Suprapubic skin (tissue), 3 donors: Measurements from ENCODE around the gene GPR160.

Source experiments
- POLR2A ChIP-seq, 2 donors: fragments of 450-650 bp; IDR thresholded peaks; one replicate each; pipeline ENCODE4 v1.6.1; 2017; ENCODE audit warnings: antibody characterized with exemption in 2 of 2, mild to moderate bottlenecking in 2 of 2, moderate library complexity in 2 of 2
- TF ChIP-seq, protein P1 (sequence below), 2 donors: fragments of 200-600 bp in 1 of 2; fragments of 450-650 bp in 1 of 2; sonication (generic) in 1 of 2; IDR thresholded peaks; one replicate each; pipeline ENCODE4 v1.5.1; 2016 to 2019; ENCODE audit warnings: antibody characterized with exemption in 2 of 2, mild to moderate bottlenecking in 1 of 2, moderate library complexity in 1 of 2

DNA sequence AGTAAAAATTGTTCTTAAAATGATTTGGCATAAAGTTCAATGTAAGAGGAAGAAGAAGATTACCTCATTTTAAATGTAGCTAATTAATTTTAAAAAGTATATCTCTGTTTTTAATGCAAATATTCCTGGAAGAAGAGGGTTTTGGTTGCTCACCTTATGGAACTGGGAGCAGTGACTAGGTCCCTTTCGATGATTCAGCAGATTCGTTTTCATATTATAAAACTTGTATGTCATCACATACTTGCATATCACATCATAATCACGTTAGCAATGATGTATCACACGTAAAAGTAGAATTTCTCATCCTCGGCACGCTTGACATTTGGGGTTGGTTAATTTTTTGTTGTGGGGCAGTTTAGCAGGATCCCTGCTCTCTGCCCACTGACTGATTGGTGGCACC, 47.6 kb downstream of the GPR160 start:
- TF ChIP-seq, protein P1, sequence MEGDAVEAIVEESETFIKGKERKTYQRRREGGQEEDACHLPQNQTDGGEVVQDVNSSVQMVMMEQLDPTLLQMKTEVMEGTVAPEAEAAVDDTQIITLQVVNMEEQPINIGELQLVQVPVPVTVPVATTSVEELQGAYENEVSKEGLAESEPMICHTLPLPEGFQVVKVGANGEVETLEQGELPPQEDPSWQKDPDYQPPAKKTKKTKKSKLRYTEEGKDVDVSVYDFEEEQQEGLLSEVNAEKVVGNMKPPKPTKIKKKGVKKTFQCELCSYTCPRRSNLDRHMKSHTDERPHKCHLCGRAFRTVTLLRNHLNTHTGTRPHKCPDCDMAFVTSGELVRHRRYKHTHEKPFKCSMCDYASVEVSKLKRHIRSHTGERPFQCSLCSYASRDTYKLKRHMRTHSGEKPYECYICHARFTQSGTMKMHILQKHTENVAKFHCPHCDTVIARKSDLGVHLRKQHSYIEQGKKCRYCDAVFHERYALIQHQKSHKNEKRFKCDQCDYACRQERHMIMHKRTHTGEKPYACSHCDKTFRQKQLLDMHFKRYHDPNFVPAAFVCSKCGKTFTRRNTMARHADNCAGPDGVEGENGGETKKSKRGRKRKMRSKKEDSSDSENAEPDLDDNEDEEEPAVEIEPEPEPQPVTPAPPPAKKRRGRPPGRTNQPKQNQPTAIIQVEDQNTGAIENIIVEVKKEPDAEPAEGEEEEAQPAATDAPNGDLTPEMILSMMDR (IDR thresholded peaks at IDR 0.05): no peak
- no peak for TF ChIP-seq POLR2A (IDR thresholded peaks at IDR 0.05)
